Right lobe of liver (tissue), 6 donors: ENCODE measurements around the gene AKNA. TPM values are rescaled to one million over a fixed set of nuclear protein-coding genes. Genes with fewer than 3 reads are reported as not detected.

ENCODE experiments used
- ATAC-seq, 4 donors: fragments of 200-7000 bp; cut with Tn5 transposase; one replicate each; pipeline ENCODE4 v1.9.1; 2020; ENCODE audit warnings: mild to moderate bottlenecking in 4 of 4, moderate library complexity in 4 of 4
- DNase-seq, 3 donors: peaks; one replicate each; pipeline ENCODE4 v3.0.0-alpha.2; 2020
- H3K27ac ChIP-seq, 3 donors: fragments of 200-600 bp; one replicate each; pipeline ENCODE4 v1.8.0; 2022
- H3K27me3 ChIP-seq, 2 donors: fragments of 200-600 bp; one replicate each; pipeline ENCODE4 v1.8.0; 2022
- H3K36me3 ChIP-seq, 4 donors: fragments of 200-600 bp; sonication (generic) in 1 of 4; one replicate each; pipeline versions ENCODE4 v1.5.1 to v1.8.0; 2017 to 2022; ENCODE audit warnings: control low read depth in 1 of 4
- H3K4me1 ChIP-seq, 4 donors: fragments of 200-600 bp; sonication (generic) in 1 of 4; one replicate each; pipeline versions ENCODE4 v1.5.1 to v1.8.0; 2017 to 2022; ENCODE audit warnings: control low read depth in 1 of 4
- H3K4me3 ChIP-seq, 3 donors: fragments of 200-600 bp; one replicate each; pipeline ENCODE4 v1.8.0; 2022
- H3K9me3 ChIP-seq, 4 donors: fragments of 200-600 bp; sonication (generic) in 1 of 4; one replicate each; pipeline versions ENCODE4 v1.5.1 to v1.8.0; 2017 to 2022; ENCODE audit warnings: control low read depth in 1 of 4
- POLR2A ChIP-seq: fragments of 450-650 bp; IDR thresholded peaks from one replicate; pipeline ENCODE4 v1.6.1; 2017; ENCODE audit warnings: antibody characterized with exemption, mild to moderate bottlenecking
- WGBS: methylation state at CpG from one replicate; pipeline ENCODE4 v1.1.6; 2018; ENCODE audit warnings: low coverage, low lambda C conversion rate; ENCODE audit not compliant: insufficient coverage; ENCODE audit errors: missing lambda C conversion rate; 5-methylcytosine and 5-hydroxymethylcytosine counted together
- intact Hi-C, 2 donors: fragments of 100-400 bp; cut with DNase I; formaldehyde crosslinking; loops; one replicate each; pipeline versions ENCODE4 v1.11.2 to v1.14.1; 2022
- total RNA-seq, 6 experiments: library from RNA; depleted of rRNA in 2 of 6; stranded (reverse); fragments of >200 nt in 2 of 6; fragmentation: NEBNext Ultra II Directional in 3 of 6; extraction: Animal tissue kit (Norgen Biotek cat#: 25700) in 3 of 6; gene quantifications; one replicate each; pipeline versions ENCODE4 v1.1.0 to v1.2.4, GENCODE V29; 2016 to 2023
- TF ChIP-seq, protein P1 (sequence below), 4 donors: fragments of 200-600 bp in 3 of 4; fragments of 450-650 bp in 1 of 4; IDR thresholded peaks; one replicate each; pipeline versions ENCODE4 v1.5.1 to v1.8.0; 2016 to 2022; ENCODE audit warnings: antibody characterized with exemption in 4 of 4, mild to moderate bottlenecking in 2 of 4
- donor health status: DM: no; HTN: yes; CAD: no.
- donor health status: DM: no; HTN: no; CAD: no.
- donor health status: DM: no; HTN: no; CAD: no.
- donor health status: DM: no; HTN: yes; CAD: no.
- donor health status: DM: no; HTN: yes; CAD: no.

Gene AKNA
- total RNA-seq, 6 experiments from 2014 or later = 4.7 to 15.1 (median 9.8) TPM

DNA sequence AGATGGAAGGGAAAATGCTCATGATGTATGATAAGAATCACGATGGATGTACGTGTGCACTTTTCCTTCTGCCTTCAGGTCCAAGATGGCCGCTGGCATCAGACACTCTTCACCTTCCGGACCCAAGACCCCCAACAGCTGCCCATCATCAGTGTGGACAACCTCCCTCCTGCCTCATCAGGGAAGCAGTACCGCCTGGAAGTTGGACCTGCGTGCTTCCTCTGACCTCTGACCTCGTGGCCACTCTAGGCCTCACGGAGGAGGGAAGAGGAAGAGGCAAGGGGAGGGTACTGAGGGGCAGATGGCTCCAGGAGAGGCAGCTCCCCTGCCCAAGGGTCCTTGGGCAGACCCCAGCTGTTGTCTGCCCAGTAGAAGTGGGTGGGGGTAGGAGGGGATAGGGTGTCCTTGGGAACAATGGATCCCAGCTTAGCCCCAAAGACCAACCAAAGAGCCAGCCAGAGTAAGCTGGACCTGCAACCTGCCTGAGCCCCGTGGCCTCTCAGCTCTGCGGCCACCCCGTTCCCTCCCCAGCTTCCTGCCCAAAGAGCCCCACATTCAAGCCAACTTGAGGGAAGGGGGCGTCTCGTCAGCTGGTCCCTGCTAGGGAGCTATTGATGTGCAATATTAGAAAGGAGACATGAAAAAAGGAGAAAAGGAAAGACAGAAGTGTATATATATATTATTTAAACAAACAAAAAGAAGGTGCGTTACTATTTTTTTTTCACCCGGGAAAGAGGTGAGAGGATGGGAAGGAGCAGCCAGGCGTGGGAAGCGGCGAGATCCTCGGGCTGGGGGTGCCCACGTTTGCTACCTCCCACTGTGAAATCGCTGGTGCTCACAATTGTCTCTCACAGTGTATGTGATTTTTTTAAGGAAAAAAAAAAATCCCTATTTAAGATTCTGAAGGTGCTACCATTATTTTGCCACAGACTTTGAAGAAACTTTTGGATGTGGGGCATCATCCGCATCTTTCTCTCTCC is 77.0 kb downstream of the AKNA start:
- 82% methylated on average over 15 of the region's 22 CpGs for WGBS
- H3K27me3 ChIP-seq = no peaks in the 10 kb centered on the region
- ATAC-seq (no peak), DNase-seq (peak in 1 of 3 donors; percentile 34)
- no peak overlapping the region for H3K4me3 ChIP-seq
- TF ChIP-seq, protein P1, sequence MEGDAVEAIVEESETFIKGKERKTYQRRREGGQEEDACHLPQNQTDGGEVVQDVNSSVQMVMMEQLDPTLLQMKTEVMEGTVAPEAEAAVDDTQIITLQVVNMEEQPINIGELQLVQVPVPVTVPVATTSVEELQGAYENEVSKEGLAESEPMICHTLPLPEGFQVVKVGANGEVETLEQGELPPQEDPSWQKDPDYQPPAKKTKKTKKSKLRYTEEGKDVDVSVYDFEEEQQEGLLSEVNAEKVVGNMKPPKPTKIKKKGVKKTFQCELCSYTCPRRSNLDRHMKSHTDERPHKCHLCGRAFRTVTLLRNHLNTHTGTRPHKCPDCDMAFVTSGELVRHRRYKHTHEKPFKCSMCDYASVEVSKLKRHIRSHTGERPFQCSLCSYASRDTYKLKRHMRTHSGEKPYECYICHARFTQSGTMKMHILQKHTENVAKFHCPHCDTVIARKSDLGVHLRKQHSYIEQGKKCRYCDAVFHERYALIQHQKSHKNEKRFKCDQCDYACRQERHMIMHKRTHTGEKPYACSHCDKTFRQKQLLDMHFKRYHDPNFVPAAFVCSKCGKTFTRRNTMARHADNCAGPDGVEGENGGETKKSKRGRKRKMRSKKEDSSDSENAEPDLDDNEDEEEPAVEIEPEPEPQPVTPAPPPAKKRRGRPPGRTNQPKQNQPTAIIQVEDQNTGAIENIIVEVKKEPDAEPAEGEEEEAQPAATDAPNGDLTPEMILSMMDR (IDR thresholded peaks at IDR 0.05) = no peak
- TF ChIP-seq POLR2A = no peak
- H3K9me3 ChIP-seq = no peaks in the 10 kb centered on the region
- intact Hi-C loops = no loop called here
- H3K4me1 ChIP-seq = peaks cover 0 to 49% (median 10%) of the 10 kb centered on the region in 4 donors
- no peak overlapping the region for H3K27ac ChIP-seq
- H3K36me3 ChIP-seq = no peaks in the 10 kb centered on the region

DNA sequence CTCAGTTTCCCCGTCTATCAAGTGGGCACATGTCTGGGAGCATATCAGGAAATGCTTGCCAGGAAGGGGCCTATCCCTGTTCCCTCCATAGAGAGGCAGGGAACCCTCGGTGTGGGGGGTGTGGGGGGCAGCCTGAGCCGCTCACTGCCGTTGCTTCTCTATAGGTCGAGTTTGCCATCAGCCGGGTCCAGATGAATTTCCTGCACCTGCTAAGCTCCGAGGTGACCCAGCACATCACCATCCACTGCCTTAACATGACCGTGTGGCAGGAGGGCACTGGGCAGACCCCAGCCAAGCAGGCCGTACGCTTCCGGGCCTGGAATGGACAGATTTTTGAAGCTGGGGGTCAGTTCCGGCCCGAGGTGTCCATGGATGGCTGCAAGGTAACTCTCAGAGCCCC is 78.7 kb downstream of the AKNA start:
- no peak overlapping the region for H3K4me3 ChIP-seq
- H3K9me3 ChIP-seq = no peaks in the 10 kb centered on the region
- no peaks in the 10 kb centered on the region for H3K27me3 ChIP-seq
- intact Hi-C loops = no loop called here
- 93% methylated on average over 5 of the region's 13 CpGs for WGBS
- no peak overlapping the region for H3K27ac ChIP-seq
- no peak for TF ChIP-seq POLR2A
- TF ChIP-seq, protein P1 (IDR thresholded peaks at IDR 0.05) = no peak
- no peak for ATAC-seq
- DNase-seq = peak in 1 of 3 donors; percentile 38
- no peaks in the 10 kb centered on the region for H3K36me3 ChIP-seq
- H3K4me1 ChIP-seq = peaks cover 0 to 39% (median 4%) of the 10 kb centered on the region in 4 donors

DNA sequence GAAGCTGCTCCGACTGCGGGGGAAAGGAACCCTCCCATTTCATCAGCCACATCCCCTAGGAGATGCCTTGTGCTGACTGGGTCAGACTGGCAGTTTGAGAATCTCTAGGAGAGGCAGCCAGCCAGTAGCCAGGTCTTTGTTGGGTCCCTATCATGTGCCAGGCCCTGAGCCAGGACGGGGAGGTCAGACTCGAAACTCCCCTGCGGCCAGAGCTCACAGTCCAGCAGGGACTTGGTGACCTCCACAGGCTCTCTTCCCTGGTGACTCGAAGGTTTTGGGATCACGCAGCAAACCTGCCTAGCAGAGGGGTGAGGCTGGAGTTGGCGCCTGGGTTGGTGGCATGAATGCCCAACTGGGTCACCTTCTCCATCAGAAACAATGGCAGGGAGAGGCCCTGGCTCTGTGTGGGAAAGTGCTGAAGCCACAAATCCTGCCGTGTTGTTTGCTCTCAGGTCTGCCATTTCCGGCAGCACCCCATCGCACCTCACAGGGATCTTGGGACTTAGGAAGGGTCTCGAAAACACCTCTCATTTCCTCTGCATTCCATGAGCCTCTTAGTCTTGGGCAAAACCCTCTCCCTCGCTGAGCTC is 79.3 kb downstream of the AKNA start:
- H3K27me3 ChIP-seq = no peaks in the 10 kb centered on the region

DNA sequence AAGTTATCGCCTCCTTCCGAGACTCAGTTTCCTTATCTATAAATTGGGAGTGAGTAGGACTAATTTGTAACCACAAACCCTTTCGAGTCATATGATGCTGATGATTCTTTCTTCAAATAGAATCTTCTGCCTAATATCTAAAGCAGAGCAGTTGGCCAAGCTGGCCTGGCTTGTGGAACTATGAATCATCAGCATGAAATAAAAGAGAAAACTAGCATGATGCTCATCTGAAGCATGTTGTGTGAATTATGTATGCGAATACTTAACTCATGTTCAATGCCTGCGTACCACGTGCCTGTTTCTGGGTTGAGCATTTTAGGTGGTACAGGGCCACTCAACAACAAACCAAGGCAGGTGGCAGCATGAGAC is 79.9 kb downstream of the AKNA start:
- intact Hi-C loops = no loop called here
- ATAC-seq (peak in 1 of 4 donors; percentile 22), DNase-seq (no peak)
- Histone ChIP-seq H3K4me1 (peaks cover 0 to 31% (median 0%) of the 10 kb centered on the region in 4 donors), H3K36me3 (no peaks in the 10 kb centered on the region), H3K4me3 (no peak overlapping the region), H3K27ac (peak overlapping the region in 1 of 3 donors; percentile 28), H3K27me3 (no peaks in the 10 kb centered on the region), H3K9me3 (no peaks in the 10 kb centered on the region)
- no peak for TF ChIP-seq POLR2A
- TF ChIP-seq, protein P1 (IDR thresholded peaks at IDR 0.05) = no peak
- WGBS = 77% methylated on average over 4 of the region's 6 CpGs

More for the DNA sequence above, 79.3 kb downstream of the AKNA start:
- DNase-seq (peak; percentile 73 to 85 (median 74)), ATAC-seq (peak; percentile 13 to 64 (median 58))
- 87% methylated on average over 4 of the region's 13 CpGs for WGBS
- intact Hi-C loops = no loop called here
- peak overlapping the region in 2 of 3 donors; percentile 28 to 48 for H3K27ac ChIP-seq
- no peak overlapping the region for H3K4me3 ChIP-seq
- TF ChIP-seq, protein P1 (IDR thresholded peaks at IDR 0.05) = no peak
- TF ChIP-seq POLR2A = no peak
- no peaks in the 10 kb centered on the region for H3K36me3 ChIP-seq
- H3K4me1 ChIP-seq = peaks cover 0 to 33% (median under 1%) of the 10 kb centered on the region in 4 donors
- H3K9me3 ChIP-seq = no peaks in the 10 kb centered on the region
